ENCODE data around the gene NXPE3.
"Not testable (repeated sequence)": the region's sequence is repeated elsewhere in the genome, so short reads cannot be mapped to it uniquely, and the experiment has no call there.

NXPE3 gene

DNA sequence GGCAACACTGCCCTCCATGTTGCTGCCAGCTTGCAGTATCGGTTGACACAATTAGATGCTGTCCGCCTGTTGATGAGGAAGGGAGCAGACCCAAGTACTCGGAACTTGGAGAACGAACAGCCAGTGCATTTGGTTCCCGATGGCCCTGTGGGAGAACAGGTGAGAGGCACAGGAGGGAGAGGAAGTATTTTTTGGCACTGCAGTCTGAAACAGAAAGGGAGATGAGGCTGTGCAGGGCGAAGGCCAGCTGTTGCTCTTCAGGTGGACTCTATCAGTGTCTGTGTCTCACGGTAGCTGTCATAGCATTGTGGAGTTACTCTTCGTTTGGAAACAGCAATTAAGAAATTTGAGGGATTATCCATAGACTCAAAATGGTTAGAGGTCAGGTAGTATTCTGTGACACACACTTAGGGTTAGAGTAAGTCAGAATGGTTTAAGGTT is 78.3 kb downstream of the NXPE3 start:
- Histone ChIP-seq H3K36me3 (peaks cover 71% of the 10 kb centered on the region), H3K27ac (no peak overlapping the region), H4K20me1 (no peaks in the 10 kb centered on the region), H3K4me1 (no peaks in the 10 kb centered on the region), H3K4me2 (no peak overlapping the region), H3K4me3 (no peak overlapping the region), H3K9me3 (peaks cover 6% of the 10 kb centered on the region; the same call in 1 of the 2 replicates), H3K9ac (no peak overlapping the region), H3K27me3 (no peaks in the 10 kb centered on the region)
- no peak for TF ChIP-seq Cebpa-rat (IDR thresholded peaks at IDR 0.05)

GRCh38 chr3:101858464-101859030 is 79.5 kb downstream of the NXPE3 start:
- H3K4me2 ChIP-seq, result no peak overlapping the region
- no peaks in the 10 kb centered on the region for H3K9me3 ChIP-seq
- no peaks in the 10 kb centered on the region for H4K20me1 ChIP-seq
- peaks cover 58% of the 10 kb centered on the region for H3K36me3 ChIP-seq
- no peak for TF ChIP-seq Cebpa-rat (IDR thresholded peaks at IDR 0.05)
- H3K4me3 ChIP-seq, result no peak overlapping the region
- H3K9ac ChIP-seq, result no peak overlapping the region
- no peaks in the 10 kb centered on the region for H3K27me3 ChIP-seq
- H3K27ac ChIP-seq, result no peak overlapping the region
- no peaks in the 10 kb centered on the region for H3K4me1 ChIP-seq

DNA sequence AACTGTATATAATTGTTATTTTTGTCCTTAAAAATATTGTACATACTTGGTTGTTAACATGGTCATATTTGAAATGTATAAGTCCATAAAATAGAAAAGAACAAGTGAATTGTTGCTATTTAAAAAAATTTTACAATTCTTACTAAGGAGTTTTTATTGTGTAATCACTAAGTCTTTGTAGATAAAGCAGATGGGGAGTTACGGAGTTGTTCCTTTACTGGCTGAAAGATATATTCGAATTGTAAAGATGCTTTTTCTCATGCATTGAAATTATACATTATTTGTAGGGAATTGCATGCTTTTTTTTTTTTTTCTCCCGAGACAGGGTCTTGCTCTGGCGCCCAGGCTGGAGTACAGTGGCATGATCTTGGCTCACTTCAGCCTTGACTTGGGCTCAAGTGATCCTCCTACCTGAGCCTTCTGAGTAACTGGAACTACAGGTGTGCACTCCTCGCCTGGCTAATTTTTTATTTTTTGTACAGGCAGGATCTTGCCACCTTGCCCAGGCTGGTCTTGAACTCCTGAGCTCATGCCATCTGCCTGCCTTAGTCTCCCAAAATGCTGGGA is 81.0 kb downstream of the NXPE3 start:
- Histone ChIP-seq H3K27me3 (no peaks in the 10 kb centered on the region), H3K9me3 (no peaks in the 10 kb centered on the region), H3K4me3 (no peak overlapping the region), H3K36me3 (peaks cover 44% of the 10 kb centered on the region), H3K27ac (no peak overlapping the region), H4K20me1 (no peaks in the 10 kb centered on the region), H3K4me2 (no peak overlapping the region), H3K4me1 (no peaks in the 10 kb centered on the region), H3K9ac (no peak overlapping the region)
- TF ChIP-seq Cebpa-rat (IDR thresholded peaks at IDR 0.05), result no peak

DNA sequence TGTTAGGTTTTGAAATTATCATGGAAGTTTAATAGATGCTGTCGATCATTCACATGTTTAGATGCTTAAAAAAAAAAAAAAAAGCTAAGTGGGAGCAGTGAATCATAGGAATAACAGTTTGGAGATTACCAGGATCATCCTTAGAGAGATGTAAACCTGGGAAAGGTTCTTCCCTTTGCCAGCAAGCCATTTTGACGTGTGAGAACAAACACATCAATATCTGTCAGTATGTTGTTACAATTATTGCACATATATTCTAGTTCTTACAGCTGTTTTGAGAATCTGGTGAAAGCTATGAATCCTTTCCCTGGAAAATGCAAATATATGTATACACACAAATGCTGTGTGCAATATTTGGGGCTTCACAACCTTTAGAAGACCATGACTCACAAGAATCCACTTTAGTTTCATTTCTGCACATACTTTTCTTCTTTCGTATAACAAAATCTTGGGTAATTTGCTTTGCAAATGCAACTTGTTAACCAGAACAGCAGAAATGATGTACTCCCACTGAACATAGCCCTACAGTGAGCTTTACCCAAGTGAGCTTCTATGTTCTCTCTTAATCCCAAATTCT is 82.3 kb downstream of the NXPE3 start:
- Histone ChIP-seq H3K27me3 (no peaks in the 10 kb centered on the region), H3K4me3 (no peak overlapping the region), H3K27ac (no peak overlapping the region), H3K4me1 (no peaks in the 10 kb centered on the region), H3K9me3 (no peaks in the 10 kb centered on the region), H3K36me3 (peaks cover 32% of the 10 kb centered on the region), H3K4me2 (no peak overlapping the region), H4K20me1 (no peaks in the 10 kb centered on the region), H3K9ac (no peak overlapping the region)
- no peak for TF ChIP-seq Cebpa-rat (IDR thresholded peaks at IDR 0.05)

DNA sequence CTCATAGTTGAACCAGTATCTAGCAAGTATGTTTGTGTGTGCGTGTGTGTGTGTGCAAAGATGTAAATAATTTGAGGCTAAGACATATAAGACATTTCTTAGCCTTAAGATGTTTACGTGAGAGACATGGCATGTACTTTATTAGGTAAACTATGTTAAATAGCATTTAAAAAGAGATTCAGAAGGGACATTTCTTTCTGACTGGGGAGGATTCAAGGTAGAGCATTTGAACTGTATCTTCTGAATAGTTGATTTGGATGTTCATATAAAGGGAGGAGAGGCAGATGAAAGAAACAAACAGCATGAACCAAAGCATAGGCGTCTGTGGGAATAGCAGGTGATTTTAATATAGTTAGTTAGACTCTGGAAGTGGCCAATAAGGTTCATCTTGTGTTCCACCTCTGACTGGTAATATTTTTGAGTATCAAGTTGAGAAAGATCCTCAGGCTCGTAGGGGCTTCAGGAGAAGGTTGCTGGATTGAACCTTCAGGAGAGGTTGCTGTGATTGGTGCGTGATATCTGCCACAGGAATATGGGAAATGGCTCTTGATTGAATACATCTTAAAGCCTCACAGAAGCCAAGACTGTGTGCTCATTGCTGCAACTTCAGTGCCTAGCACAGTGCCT is 82.9 kb downstream of the NXPE3 start:
- no peak overlapping the region for H3K27ac ChIP-seq
- H3K4me2 ChIP-seq, result no peak overlapping the region
- peaks cover 26% of the 10 kb centered on the region for H3K36me3 ChIP-seq
- no peak overlapping the region for H3K4me3 ChIP-seq
- no peaks in the 10 kb centered on the region for H3K4me1 ChIP-seq
- H3K9ac ChIP-seq, result no peak overlapping the region
- H4K20me1 ChIP-seq, result no peaks in the 10 kb centered on the region
- TF ChIP-seq Cebpa-rat (IDR thresholded peaks at IDR 0.05), result no peak
- H3K9me3 ChIP-seq, result no peaks in the 10 kb centered on the region
- no peaks in the 10 kb centered on the region for H3K27me3 ChIP-seq

GRCh38 chr3:101862416-101863165 is 83.6 kb downstream of the NXPE3 start:
- Histone ChIP-seq H3K4me3 (no peak overlapping the region), H3K36me3 (peaks cover 19% of the 10 kb centered on the region), H3K4me2 (no peak overlapping the region), H3K27me3 (no peaks in the 10 kb centered on the region), H3K4me1 (peaks cover 2% of the 10 kb centered on the region; the same call in 1 of the 2 replicates), H3K9ac (no peak overlapping the region), H3K27ac (no peak overlapping the region), H4K20me1 (no peaks in the 10 kb centered on the region), H3K9me3 (no peaks in the 10 kb centered on the region)
- TF ChIP-seq Cebpa-rat (IDR thresholded peaks at IDR 0.05), result no peak

- not testable (repeated sequence) for H3K9me3 ChIP-seq, H3K27ac ChIP-seq, H3K4me3 ChIP-seq, H3K9ac ChIP-seq, H3K4me2 ChIP-seq, H4K20me1 ChIP-seq, H3K4me1 ChIP-seq, H3K36me3 ChIP-seq, H3K27me3 ChIP-seq
These were observed 85.9 kb downstream of the NXPE3 start for GRCh38 chr3:101864926-101865325.

GRCh38 chr3:101865751-101866509 is 86.9 kb downstream of the NXPE3 start:
- no peak for TF ChIP-seq Cebpa-rat (IDR thresholded peaks at IDR 0.05)
- H3K9me3 ChIP-seq, result no peaks in the 10 kb centered on the region
- H3K27ac ChIP-seq, result no peak overlapping the region
- H3K27me3 ChIP-seq, result no peaks in the 10 kb centered on the region
- H3K36me3 ChIP-seq, result 0 out of 2 replicates have a peak, but pooled peaks cover 4% of the 10 kb centered on the region
- H4K20me1 ChIP-seq, result no peaks in the 10 kb centered on the region
- no peak overlapping the region for H3K4me3 ChIP-seq
- peaks cover 3% of the 10 kb centered on the region; the same call in 1 of the 2 replicates for H3K4me1 ChIP-seq
- H3K4me2 ChIP-seq, result no peak overlapping the region
- H3K9ac ChIP-seq, result no peak overlapping the region

GRCh38 chr3:101867511-101867910 is 88.5 kb downstream of the NXPE3 start:
- Histone ChIP-seq H3K36me3 (no peaks in the 10 kb centered on the region), H4K20me1 (no peaks in the 10 kb centered on the region), H3K4me2 (no peak overlapping the region), H3K4me3 (no peak overlapping the region), H3K9me3 (no peaks in the 10 kb centered on the region), H3K4me1 (peaks cover 3% of the 10 kb centered on the region; the same call in 1 of the 2 replicates), H3K9ac (no peak overlapping the region), H3K27ac (no peak overlapping the region), H3K27me3 (no peaks in the 10 kb centered on the region)
- no peak for TF ChIP-seq Cebpa-rat (IDR thresholded peaks at IDR 0.05)

Data from BLaER1 (cell line).